CD14-positive monocyte (primary cell): ENCODE measurements around the gene LRP1B. TPM values are rescaled to one million over a fixed set of nuclear protein-coding genes. Genes with fewer than 3 reads are reported as not detected.

ENCODE experiments used
- DNase-seq, 3 donors: peaks; one replicate each; pipeline ENCODE4 v3.0.0-alpha.2; 2011 to 2022
- H2AFZ ChIP-seq: 2 replicates; pipeline ENCODE4 v1.6.0; 2012; ENCODE audit warnings: mild to moderate bottlenecking, low read depth, low read length, inconsistent platforms; ENCODE audit not compliant: insufficient read depth, poor library complexity, severe bottlenecking
- H3K27ac ChIP-seq, 2 donors: 1 replicate in 1 of 2; 2 replicates in 1 of 2; pipeline ENCODE4 v1.5.1; 2012 to 2013; ENCODE audit warnings: low read length in 2 of 2, control low read depth in 1 of 2, inconsistent platforms in 1 of 2, low read depth in 1 of 2, mild to moderate bottlenecking in 1 of 2
- H3K27me3 ChIP-seq, 2 donors: one replicate each; pipeline versions ENCODE4 v1.6.0 to v1.6.1; 2011 to 2013; ENCODE audit warnings: low read length in 2 of 2; ENCODE audit not compliant: control insufficient read depth in 2 of 2, insufficient read depth in 2 of 2
- H3K36me3 ChIP-seq, 2 donors: replicated peaks in 1 of 2; 1 replicate in 1 of 2; 2 replicates in 1 of 2; pipeline versions ENCODE4 v1.5.1 to v1.6.1; 2012 to 2013; ENCODE audit warnings: low read length in 2 of 2, control low read depth in 1 of 2, inconsistent platforms in 1 of 2, mild to moderate bottlenecking in 1 of 2; ENCODE audit not compliant: insufficient read depth in 2 of 2, control insufficient read depth in 1 of 2
- H3K4me1 ChIP-seq, 2 donors: 1 replicate in 1 of 2; 2 replicates in 1 of 2; pipeline versions ENCODE4 v1.5.1 to v1.6.1; 2012 to 2013; ENCODE audit warnings: low read length in 2 of 2, control low read depth in 1 of 2, inconsistent platforms in 1 of 2, mild to moderate bottlenecking in 1 of 2, moderate library complexity in 1 of 2; ENCODE audit not compliant: insufficient read depth in 2 of 2, control insufficient read depth in 1 of 2
- H3K4me2 ChIP-seq: replicated peaks from 2 replicates; pipeline ENCODE3; 2012; ENCODE audit warnings: low read length, moderate library complexity, mild to moderate bottlenecking; ENCODE audit not compliant: poor library complexity, severe bottlenecking; ENCODE audit errors: extremely low read depth
- H3K4me3 ChIP-seq, 3 experiments: fragments of 200-600 bp in 1 of 3; sonication (generic) in 1 of 3; replicated peaks in 1 of 3; 1 replicate in 2 of 3; 2 replicates in 1 of 3; pipeline ENCODE4 v1.5.1; 2011 to 2013; ENCODE audit warnings: low read length in 3 of 3, mild to moderate bottlenecking in 3 of 3, control low read depth in 2 of 3, low read depth in 2 of 3, inconsistent platforms in 1 of 3, moderate library complexity in 1 of 3
- H3K79me2 ChIP-seq: 2 replicates; pipeline ENCODE4 v1.6.0; 2012; ENCODE audit warnings: mild to moderate bottlenecking, control low read depth, inconsistent platforms, low read length, moderate library complexity; ENCODE audit not compliant: insufficient read depth
- H3K9ac ChIP-seq: 2 replicates; pipeline ENCODE4 v1.6.0; 2017; ENCODE audit warnings: low read length, mild to moderate bottlenecking; ENCODE audit not compliant: insufficient read depth, poor library complexity, severe bottlenecking
- H3K9me3 ChIP-seq, 2 donors: replicated peaks in 1 of 2; 1 replicate in 1 of 2; 2 replicates in 1 of 2; pipeline versions ENCODE4 v1.5.1 to v1.6.1; 2012 to 2013; ENCODE audit warnings: low read length in 2 of 2, control low read depth in 1 of 2; ENCODE audit not compliant: control insufficient read depth in 1 of 2, insufficient read depth in 1 of 2
- H4K20me1 ChIP-seq: 2 replicates; pipeline ENCODE4 v1.6.0; 2012; ENCODE audit warnings: mild to moderate bottlenecking, low read length, control low read depth, moderate library complexity; ENCODE audit not compliant: insufficient read depth
- H3K27ac Mint-ChIP-seq, 7 donors: one replicate each; pipeline ENCODE4 v1.8.0; 2020; ENCODE audit warnings: mild to moderate bottlenecking in 7 of 7, mixed read lengths in 7 of 7, moderate library complexity in 6 of 7, inconsistent platforms in 2 of 7
- H3K27me3 Mint-ChIP-seq, 3 donors: one replicate each; pipeline ENCODE4 v1.8.0; 2021 to 2022; ENCODE audit warnings: low read depth in 3 of 3, mild to moderate bottlenecking in 3 of 3, mixed read lengths in 3 of 3, moderate library complexity in 3 of 3, inconsistent platforms in 1 of 3
- H3K36me3 Mint-ChIP-seq, 2 donors: one replicate each; pipeline ENCODE4 v1.8.0; 2020; ENCODE audit warnings: mixed read lengths in 2 of 2, inconsistent platforms in 1 of 2, mild to moderate bottlenecking in 1 of 2
- H3K4me1 Mint-ChIP-seq: one replicate; pipeline ENCODE4 v1.8.0; 2020; ENCODE audit warnings: mild to moderate bottlenecking, mixed read lengths
- H3K4me3 Mint-ChIP-seq, 2 donors: one replicate each; pipeline ENCODE4 v1.8.0; 2020; ENCODE audit warnings: mild to moderate bottlenecking in 2 of 2, mixed read lengths in 2 of 2, moderate library complexity in 1 of 2
- H3K9me3 Mint-ChIP-seq, 7 donors: one replicate each; pipeline ENCODE4 v1.8.0; 2020 to 2022; ENCODE audit warnings: mixed read lengths in 7 of 7, mild to moderate bottlenecking in 6 of 7, moderate library complexity in 6 of 7, inconsistent platforms in 2 of 7
- WGBS: methylation state at CpG from one replicate; pipeline ENCODE4 v1.1.5; 2013; ENCODE audit warnings: missing lambda C conversion rate; ENCODE audit not compliant: insufficient coverage; 5-methylcytosine and 5-hydroxymethylcytosine counted together
- intact Hi-C, 2 donors: fragments of 100-400 bp; cut with micrococcal nuclease; formaldehyde crosslinking; loops; one replicate each; pipeline versions ENCODE4 v1.15.0 to v1.15.1; 2023
- polyA plus RNA-seq, 3 donors: library from polyadenylated mRNA; depleted of rRNA in 1 of 3; unstranded in 2 of 3; stranded (reverse) in 1 of 3; fragments of 300-500 nt in 2 of 3; fragments of >200 nt in 1 of 3; fragmentation: Illumina TruSeq in 2 of 3; gene quantifications; 1 replicate in 2 of 3; 2 replicates in 1 of 3; pipeline ENCODE4 v1.2.3, GENCODE V29; 2012 to 2021
- TF ChIP-seq, protein P1 (sequence below): fragments of 200-600 bp; IDR thresholded peaks from one replicate; pipeline ENCODE4 v1.8.0; 2022; ENCODE audit warnings: antibody characterized with exemption, mild to moderate bottlenecking

LRP1B gene
- polyA plus RNA-seq, 3 donors: not detected

GRCh38 chr2:141701618-141702017 lies 429.2 kb downstream of the LRP1B start:
- Mint-ChIP-seq H3K36me3 (no peaks in the 10 kb centered on the region), H3K27me3 (no peaks in the 10 kb centered on the region), H3K4me1 (no peaks in the 10 kb centered on the region), H3K9me3 (peaks cover 0 to 2% (median 0%) of the 10 kb centered on the region in 7 donors), H3K4me3 (no peak overlapping the region), H3K27ac (no peak overlapping the region)
- WGBS: no CpG with 5 or more reads among the region's 3 CpGs
- H3K36me3 ChIP-seq: no peaks in the 10 kb centered on the region
- no peaks in the 10 kb centered on the region for H3K27me3 ChIP-seq
- no peak overlapping the region for H2AFZ ChIP-seq
- intact Hi-C loops: no loop called here
- TF ChIP-seq, protein P1, sequence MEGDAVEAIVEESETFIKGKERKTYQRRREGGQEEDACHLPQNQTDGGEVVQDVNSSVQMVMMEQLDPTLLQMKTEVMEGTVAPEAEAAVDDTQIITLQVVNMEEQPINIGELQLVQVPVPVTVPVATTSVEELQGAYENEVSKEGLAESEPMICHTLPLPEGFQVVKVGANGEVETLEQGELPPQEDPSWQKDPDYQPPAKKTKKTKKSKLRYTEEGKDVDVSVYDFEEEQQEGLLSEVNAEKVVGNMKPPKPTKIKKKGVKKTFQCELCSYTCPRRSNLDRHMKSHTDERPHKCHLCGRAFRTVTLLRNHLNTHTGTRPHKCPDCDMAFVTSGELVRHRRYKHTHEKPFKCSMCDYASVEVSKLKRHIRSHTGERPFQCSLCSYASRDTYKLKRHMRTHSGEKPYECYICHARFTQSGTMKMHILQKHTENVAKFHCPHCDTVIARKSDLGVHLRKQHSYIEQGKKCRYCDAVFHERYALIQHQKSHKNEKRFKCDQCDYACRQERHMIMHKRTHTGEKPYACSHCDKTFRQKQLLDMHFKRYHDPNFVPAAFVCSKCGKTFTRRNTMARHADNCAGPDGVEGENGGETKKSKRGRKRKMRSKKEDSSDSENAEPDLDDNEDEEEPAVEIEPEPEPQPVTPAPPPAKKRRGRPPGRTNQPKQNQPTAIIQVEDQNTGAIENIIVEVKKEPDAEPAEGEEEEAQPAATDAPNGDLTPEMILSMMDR: no peak
- H3K4me3 ChIP-seq: no peak overlapping the region
- H3K9ac ChIP-seq: no peak overlapping the region
- no peaks in the 10 kb centered on the region for H4K20me1 ChIP-seq
- H3K4me2 ChIP-seq: no peak overlapping the region
- H3K4me1 ChIP-seq: no peaks in the 10 kb centered on the region
- no peak for DNase-seq
- H3K9me3 ChIP-seq: no peaks in the 10 kb centered on the region
- H3K27ac ChIP-seq: no peak overlapping the region
- no peaks in the 10 kb centered on the region for H3K79me2 ChIP-seq

- no peaks in the 10 kb centered on the region for H3K27me3 Mint-ChIP-seq
These were observed 431.2 kb downstream of the LRP1B start for GRCh38 chr2:141699573-141699972.

More at GRCh38 chr2:141699573-141699972, 431.2 kb downstream of the LRP1B start:
- no peak for DNase-seq
- Mint-ChIP-seq H3K36me3 (no peaks in the 10 kb centered on the region), H3K27ac (no peak overlapping the region), H3K4me3 (no peak overlapping the region), H3K9me3 (peaks cover 0 to 3% (median 0%) of the 10 kb centered on the region in 7 donors), H3K4me1 (no peaks in the 10 kb centered on the region)
- no peaks in the 10 kb centered on the region for H3K36me3 ChIP-seq
- no peak overlapping the region for H3K9ac ChIP-seq
- no peak overlapping the region for H2AFZ ChIP-seq
- no peaks in the 10 kb centered on the region for H3K9me3 ChIP-seq
- H4K20me1 ChIP-seq: no peaks in the 10 kb centered on the region
- TF ChIP-seq, protein P1: no peak
- H3K27me3 ChIP-seq: no peaks in the 10 kb centered on the region
- H3K4me3 ChIP-seq: no peak overlapping the region
- H3K4me2 ChIP-seq: no peak overlapping the region
- no peak overlapping the region for H3K27ac ChIP-seq
- intact Hi-C loops: no loop called here
- no peaks in the 10 kb centered on the region for H3K4me1 ChIP-seq
- no peaks in the 10 kb centered on the region for H3K79me2 ChIP-seq
- WGBS: no CpG with 5 or more reads among the region's 4 CpGs
